ENCODE measurements around the gene SVEP1.

SVEP1 gene

DNA sequence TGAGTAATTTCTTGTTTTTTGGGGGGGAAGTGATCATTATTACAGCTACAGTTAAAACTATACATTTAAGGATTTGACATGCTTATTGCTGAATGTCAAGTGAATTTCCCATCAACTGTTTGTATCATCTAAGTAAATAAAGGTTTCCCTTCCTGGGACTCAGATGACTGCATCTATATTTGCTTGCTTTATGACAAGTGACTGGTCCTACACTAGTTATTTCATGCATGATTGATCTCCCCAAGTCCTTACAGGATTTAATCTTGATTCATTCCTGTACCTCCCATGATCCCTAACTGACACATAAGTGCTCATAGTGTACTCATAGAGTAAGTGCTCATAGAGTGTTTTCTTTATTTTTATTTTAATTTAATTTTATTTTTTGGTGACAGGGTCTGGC is 244.7 kb downstream of the SVEP1 start:
- Mint-ChIP-seq H3K4me1 (ENCODE audit: low read depth) (peaks cover 5% of the 10 kb centered on the region), H3K36me3 (ENCODE audit: low read depth) (no peaks in the 10 kb centered on the region), H3K27ac (no peak overlapping the region), H3K9me3 (no peaks in the 10 kb centered on the region), H3K27me3 (ENCODE audit: low read depth) (no peaks in the 10 kb centered on the region), H3K4me3 (no peak overlapping the region)

GRCh38 chr9:110334183-110334582 is 245.4 kb downstream of the SVEP1 start:
- H3K4me3 Mint-ChIP-seq, result no peak overlapping the region

GRCh38 chr9:110332766-110333165 is 246.8 kb downstream of the SVEP1 start:
- Mint-ChIP-seq H3K4me1 (ENCODE audit: low read depth) (peaks cover 5% of the 10 kb centered on the region), H3K27me3 (ENCODE audit: low read depth) (no peaks in the 10 kb centered on the region), H3K4me3 (no peak overlapping the region), H3K9me3 (no peaks in the 10 kb centered on the region), H3K27ac (no peak overlapping the region), H3K36me3 (ENCODE audit: low read depth) (no peaks in the 10 kb centered on the region)

More at GRCh38 chr9:110334183-110334582, 245.4 kb downstream of the SVEP1 start:
- Mint-ChIP-seq H3K27ac (no peak overlapping the region), H3K36me3 (ENCODE audit: low read depth) (no peaks in the 10 kb centered on the region), H3K4me1 (ENCODE audit: low read depth) (peaks cover 5% of the 10 kb centered on the region), H3K27me3 (ENCODE audit: low read depth) (no peaks in the 10 kb centered on the region), H3K9me3 (no peaks in the 10 kb centered on the region)

GRCh38 chr9:110330484-110331105 is 248.9 kb downstream of the SVEP1 start:
- H3K4me3 Mint-ChIP-seq, result no peak overlapping the region
- H3K27me3 Mint-ChIP-seq (ENCODE audit: low read depth), result no peaks in the 10 kb centered on the region
- H3K9me3 Mint-ChIP-seq, result no peaks in the 10 kb centered on the region
- no peaks in the 10 kb centered on the region for H3K36me3 Mint-ChIP-seq (ENCODE audit: low read depth)
- H3K4me1 Mint-ChIP-seq (ENCODE audit: low read depth), result peaks cover 5% of the 10 kb centered on the region
- H3K27ac Mint-ChIP-seq, result no peak overlapping the region

DNA sequence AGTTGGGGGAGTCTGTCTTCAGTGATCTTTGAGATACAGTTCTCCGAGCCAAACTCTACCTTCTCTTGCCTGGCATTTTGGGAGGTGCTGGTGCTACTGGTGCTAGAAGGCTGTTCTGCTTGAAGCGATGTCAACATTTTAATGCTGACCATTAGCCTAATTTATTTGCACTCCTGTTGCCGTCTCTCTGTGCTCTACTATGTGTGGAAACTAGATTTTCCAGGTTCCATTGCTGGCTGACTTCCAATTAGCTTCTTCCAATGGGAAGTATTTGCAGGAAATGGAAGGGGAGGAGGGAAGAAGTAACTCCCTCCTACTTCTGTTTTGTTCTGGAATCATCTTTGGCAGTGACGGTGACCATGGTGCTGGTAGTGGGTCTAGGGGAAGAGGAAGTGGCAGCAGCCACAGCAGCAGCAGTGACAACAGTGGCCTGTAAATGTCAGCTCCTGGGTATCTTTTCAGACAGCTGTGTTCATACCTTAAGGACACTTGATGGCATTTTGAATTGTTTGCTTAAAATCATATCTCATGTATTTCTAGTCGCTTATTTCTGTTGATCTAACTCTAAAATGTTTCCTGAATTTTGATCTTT is 249.8 kb downstream of the SVEP1 start:
- Mint-ChIP-seq H3K4me3 (no peak overlapping the region), H3K36me3 (ENCODE audit: low read depth) (no peaks in the 10 kb centered on the region), H3K27me3 (ENCODE audit: low read depth) (no peaks in the 10 kb centered on the region), H3K4me1 (ENCODE audit: low read depth) (peaks cover 5% of the 10 kb centered on the region), H3K27ac (no peak overlapping the region), H3K9me3 (no peaks in the 10 kb centered on the region)

DNA sequence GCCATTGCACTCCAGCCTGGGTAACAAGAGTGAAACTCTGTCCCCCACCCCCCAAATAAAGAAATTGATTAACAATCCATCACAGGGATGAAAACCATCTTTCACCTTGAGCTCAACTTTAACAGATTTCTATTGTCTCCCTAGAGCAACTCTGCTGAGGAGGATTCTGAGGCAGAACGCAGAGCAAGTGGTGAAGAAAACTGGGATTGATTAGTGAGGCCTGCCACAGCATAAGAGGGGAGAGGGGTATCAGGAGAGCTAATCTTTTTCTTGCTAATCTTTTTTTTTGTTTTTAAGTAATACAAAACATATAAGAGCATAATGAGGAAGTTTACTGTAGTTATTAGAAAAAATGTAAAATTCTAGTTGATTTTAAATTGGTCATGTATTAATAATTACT is 250.8 kb downstream of the SVEP1 start:
- no peaks in the 10 kb centered on the region for H3K27me3 Mint-ChIP-seq (ENCODE audit: low read depth)
- H3K4me1 Mint-ChIP-seq (ENCODE audit: low read depth), result peaks cover 2% of the 10 kb centered on the region
- H3K4me3 Mint-ChIP-seq, result no peak overlapping the region
- no peaks in the 10 kb centered on the region for H3K9me3 Mint-ChIP-seq
- H3K36me3 Mint-ChIP-seq (ENCODE audit: low read depth), result no peaks in the 10 kb centered on the region
- H3K27ac Mint-ChIP-seq, result no peak overlapping the region

DNA sequence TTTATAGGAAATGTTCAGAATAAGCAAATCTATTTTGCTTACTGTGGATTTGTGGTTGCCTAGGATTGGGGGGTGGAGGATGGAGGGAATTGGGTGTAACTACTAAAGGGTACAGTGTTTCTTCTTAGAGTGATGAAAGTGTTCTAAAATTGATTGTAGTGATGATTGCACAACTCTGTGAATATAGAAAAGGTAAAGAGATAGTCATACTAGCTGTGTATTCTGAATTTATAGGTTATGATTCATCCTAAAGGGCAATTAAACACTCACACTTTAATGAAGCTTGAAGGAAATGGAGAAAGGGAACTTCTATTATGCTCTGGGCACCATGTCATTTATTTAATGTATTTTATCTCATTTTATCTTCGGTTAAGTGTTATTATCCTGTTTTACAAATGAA is 251.8 kb downstream of the SVEP1 start:
- no peaks in the 10 kb centered on the region for H3K9me3 Mint-ChIP-seq
- H3K27ac Mint-ChIP-seq, result no peak overlapping the region
- H3K4me3 Mint-ChIP-seq, result no peak overlapping the region
- H3K27me3 Mint-ChIP-seq (ENCODE audit: low read depth), result peaks cover 6% of the 10 kb centered on the region
- H3K36me3 Mint-ChIP-seq (ENCODE audit: low read depth), result no peaks in the 10 kb centered on the region
- H3K4me1 Mint-ChIP-seq (ENCODE audit: low read depth), result peaks cover 2% of the 10 kb centered on the region

DNA sequence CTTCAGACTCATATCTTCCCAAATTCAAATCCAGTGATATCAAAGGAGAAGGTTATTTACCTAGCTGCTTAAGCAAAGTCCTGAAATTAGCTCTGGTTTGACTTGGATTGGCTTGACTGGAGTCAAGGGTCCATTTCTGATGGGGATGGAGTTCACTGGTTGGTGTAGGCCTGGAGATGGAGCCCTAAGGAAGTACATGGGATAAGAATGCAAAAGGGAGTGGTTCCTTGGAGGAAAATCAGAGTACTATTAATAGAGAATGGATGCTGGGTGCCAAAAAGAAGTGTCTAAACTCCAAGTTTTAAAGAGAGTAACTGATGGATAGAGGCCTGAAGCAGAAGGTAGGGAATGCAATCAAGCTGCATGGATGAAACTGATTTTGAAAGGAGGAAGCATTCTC is 255.7 kb downstream of the SVEP1 start:
- no peak overlapping the region for H3K4me3 Mint-ChIP-seq
- H3K4me1 Mint-ChIP-seq (ENCODE audit: low read depth), result no peaks in the 10 kb centered on the region
- no peaks in the 10 kb centered on the region for H3K9me3 Mint-ChIP-seq
- no peak overlapping the region for H3K27ac Mint-ChIP-seq
- no peaks in the 10 kb centered on the region for H3K36me3 Mint-ChIP-seq (ENCODE audit: low read depth)
- peaks cover 14% of the 10 kb centered on the region for H3K27me3 Mint-ChIP-seq (ENCODE audit: low read depth)

GRCh38 chr9:110320651-110321445 is 258.7 kb downstream of the SVEP1 start:
- Mint-ChIP-seq H3K27me3 (ENCODE audit: low read depth) (peaks cover 14% of the 10 kb centered on the region), H3K4me3 (no peak overlapping the region), H3K9me3 (no peaks in the 10 kb centered on the region), H3K27ac (no peak overlapping the region), H3K36me3 (ENCODE audit: low read depth) (no peaks in the 10 kb centered on the region), H3K4me1 (ENCODE audit: low read depth) (peaks cover 6% of the 10 kb centered on the region)

GRCh38 chr9:110319781-110320492 is 259.6 kb downstream of the SVEP1 start:
- peaks cover 8% of the 10 kb centered on the region for H3K4me1 Mint-ChIP-seq (ENCODE audit: low read depth)
- H3K4me3 Mint-ChIP-seq, result no peak overlapping the region
- no peak overlapping the region for H3K27ac Mint-ChIP-seq

GRCh38 chr9:110317911-110318310 is 261.6 kb downstream of the SVEP1 start:
- no peak overlapping the region for H3K27ac Mint-ChIP-seq
- H3K4me3 Mint-ChIP-seq, result no peak overlapping the region

More at GRCh38 chr9:110319781-110320492, 259.6 kb downstream of the SVEP1 start:
- no peaks in the 10 kb centered on the region for H3K36me3 Mint-ChIP-seq (ENCODE audit: low read depth)
- H3K27me3 Mint-ChIP-seq (ENCODE audit: low read depth), result peaks cover 14% of the 10 kb centered on the region
- no peaks in the 10 kb centered on the region for H3K9me3 Mint-ChIP-seq

GRCh38 chr9:110316261-110317075 is 263.1 kb downstream of the SVEP1 start:
- peaks cover 3% of the 10 kb centered on the region for H3K27me3 Mint-ChIP-seq (ENCODE audit: low read depth)
- H3K36me3 Mint-ChIP-seq (ENCODE audit: low read depth), result no peaks in the 10 kb centered on the region
- peaks cover 3% of the 10 kb centered on the region for H3K9me3 Mint-ChIP-seq
- peaks cover 8% of the 10 kb centered on the region for H3K4me1 Mint-ChIP-seq (ENCODE audit: low read depth)
- H3K4me3 Mint-ChIP-seq, result peak overlapping the region; percentile 58
- peak overlapping the region; percentile 0 for H3K27ac Mint-ChIP-seq

More at GRCh38 chr9:110317911-110318310, 261.6 kb downstream of the SVEP1 start:
- peaks cover 10% of the 10 kb centered on the region for H3K27me3 Mint-ChIP-seq (ENCODE audit: low read depth)
- H3K4me1 Mint-ChIP-seq (ENCODE audit: low read depth), result peaks cover 8% of the 10 kb centered on the region
- H3K9me3 Mint-ChIP-seq, result no peaks in the 10 kb centered on the region
- no peaks in the 10 kb centered on the region for H3K36me3 Mint-ChIP-seq (ENCODE audit: low read depth)

Measured in T-helper 1 cell treated with Interleukin-12 subunit alpha and Interleukin-12 subunit beta and Interleukin-4 antibody, amounts not matched to agents 30 μg/mL and 1 μg/mL, for 36 hours (primary cell).